RKO (cell line): ENCODE results near the gene ADM5.
"Not testable (repeated sequence)": the region's sequence is repeated elsewhere in the genome, so short reads cannot be mapped to it uniquely, and the experiment has no call there.

ENCODE experiments used
- DNase-seq: peaks from one replicate; pipeline ENCODE4 v3.0.0-alpha.2; 2016; ENCODE audit warnings: low spot score

The ADM5 gene

GRCh38 chr19:49701271-49701786, 11.9 kb downstream of the ADM5 start:
- no peak for DNase-seq

- DNase-seq = no peak
These were observed 15.7 kb downstream of the ADM5 start for GRCh38 chr19:49704888-49705642.

- DNase-seq = no peak
These were observed 16.5 kb downstream of the ADM5 start for GRCh38 chr19:49705919-49706318.

- DNase-seq = peak; percentile 63
These were observed 21.1 kb downstream of the ADM5 start for GRCh38 chr19:49710372-49710951.

- DNase-seq = peak; percentile 93
These were observed 23.0 kb downstream of the ADM5 start for GRCh38 chr19:49712397-49712859.

- DNase-seq = no peak
These were observed 23.9 kb downstream of the ADM5 start for GRCh38 chr19:49713236-49713845.

GRCh38 chr19:49716154-49716553, 26.8 kb downstream of the ADM5 start:
- peak; percentile 46 for DNase-seq

GRCh38 chr19:49718511-49718910, 29.1 kb downstream of the ADM5 start:
- DNase-seq = no peak

GRCh38 chr19:49718991-49719390, 29.6 kb downstream of the ADM5 start:
- DNase-seq = no peak

GRCh38 chr19:49719420-49719819, 30.0 kb downstream of the ADM5 start:
- not testable (repeated sequence) for DNase-seq

GRCh38 chr19:49727217-49728030, 38.0 kb downstream of the ADM5 start:
- no peak for DNase-seq

GRCh38 chr19:49730166-49730565, 40.8 kb downstream of the ADM5 start:
- no peak for DNase-seq

- DNase-seq = no peak
These were observed 48.9 kb downstream of the ADM5 start for GRCh38 chr19:49738268-49738667.

- no peak for DNase-seq
These were observed 49.7 kb downstream of the ADM5 start for GRCh38 chr19:49739098-49739497.

- DNase-seq = no peak
These were observed 50.5 kb downstream of the ADM5 start for GRCh38 chr19:49739933-49740332.
